Uterus (tissue), 2 donors: ENCODE data around the gene RAD51B.
A peak's percentile ranks its signal among the peaks of the same experiment; 100 is the strongest.

Source experiments
- CTCF ChIP-seq, 4 experiments: fragments of 200-600 bp in 2 of 4; fragments of 450-650 bp in 2 of 4; sonication (generic) in 2 of 4; IDR thresholded peaks; one replicate each; pipeline ENCODE4 v1.5.1; 2016 to 2019; ENCODE audit warnings: antibody characterized with exemption in 4 of 4, mild to moderate bottlenecking in 2 of 4, moderate library complexity in 1 of 4
- POLR2A ChIP-seq, 2 donors: fragments of 450-650 bp; IDR thresholded peaks; one replicate each; pipeline ENCODE4 v1.6.1; 2016; ENCODE audit warnings: antibody characterized with exemption in 2 of 2, mild to moderate bottlenecking in 1 of 2, moderate library complexity in 1 of 2

- TF ChIP-seq CTCF (IDR thresholded peaks at IDR 0.05) (peak; percentile 41 to 77 (median 62)), POLR2A (IDR thresholded peaks at IDR 0.05) (no peak)
Observed at GRCh38 chr14:67837011-67837624, 17.5 kb downstream of the RAD51B start.
